IMR-90 (cell line): ENCODE results near the gene FMO5. TPM values are rescaled to one million over a fixed set of nuclear protein-coding genes. Genes with fewer than 3 reads are reported as not detected.

ENCODE experiments used
- ATAC-seq: fragments of 200-7000 bp; cut with Tn5 transposase; 2 replicates; pipeline ENCODE4 v1.9.1; 2020; ENCODE audit warnings: low read depth, mild to moderate bottlenecking, moderate library complexity
- BruUV-seq: library from RNA; stranded (reverse); fragments of 400-500 nt; replicated peaks from 2 replicates; lab custom pipeline; 2021; lab: Mats Ljungman, UMichigan
- CTCF ChIA-PET: fragments of 300-600 bp; formaldehyde crosslinking; extraction: SDS; loops from one replicate; lab custom pipeline; 2021; ENCODE audit warnings: antibody characterized with exemption; lab: Yijun Ruan, JAX
- POLR2A ChIA-PET: fragments of 300-600 bp; sonication (Branson Sonifier 250); formaldehyde crosslinking; loops from one replicate; lab custom pipeline; 2022; ENCODE audit warnings: antibody characterized with exemption; ENCODE audit not compliant: unreplicated experiment; lab: Charles Lee
- DNase-seq: peaks from one replicate; pipeline ENCODE4 v3.0.0; 2013
- H2AFZ ChIP-seq: replicated peaks from 2 replicates; pipeline ENCODE3; 2013; ENCODE audit warnings: low read length, mild to moderate bottlenecking; ENCODE audit not compliant: poor library complexity
- H2AK5ac ChIP-seq: 2 replicates; pipeline ENCODE4 v1.6.1; 2013; ENCODE audit warnings: low read depth, low read length, inconsistent platforms
- H2AK9ac ChIP-seq: replicated peaks from 2 replicates; pipeline ENCODE3; 2013; ENCODE audit warnings: mild to moderate bottlenecking, low read depth, low read length, moderate library complexity; ENCODE audit not compliant: poor library complexity
- H2BK120ac ChIP-seq: 2 replicates; pipeline ENCODE4 v1.6.1; 2013; ENCODE audit warnings: low read depth, low read length, inconsistent platforms
- H2BK15ac ChIP-seq: 3 replicates; pipeline ENCODE4 v1.6.1; 2013; ENCODE audit warnings: low read depth, low read length, inconsistent platforms
- H2BK20ac ChIP-seq: 2 replicates; pipeline ENCODE4 v1.6.1; 2013; ENCODE audit warnings: low read depth, mild to moderate bottlenecking, inconsistent platforms, low read length, moderate library complexity
- H2BK5ac ChIP-seq: 2 replicates; pipeline ENCODE4 v1.6.1; 2013; ENCODE audit warnings: mild to moderate bottlenecking, low read depth, low read length, inconsistent platforms; ENCODE audit not compliant: poor library complexity, severe bottlenecking
- H3K14ac ChIP-seq: replicated peaks from 2 replicates; pipeline ENCODE4 v1.6.1; 2013; ENCODE audit warnings: low read depth, low read length, inconsistent platforms
- H3K18ac ChIP-seq: 2 replicates; pipeline ENCODE4 v1.6.1; 2013; ENCODE audit warnings: low read depth, low read length, control low read depth
- H3K23ac ChIP-seq: 2 replicates; pipeline ENCODE4 v1.6.1; 2013; ENCODE audit warnings: low read depth, low read length, inconsistent platforms
- H3K27ac ChIP-seq: 2 replicates; pipeline ENCODE4 v1.5.1; 2013; ENCODE audit warnings: mild to moderate bottlenecking, control low read depth, low read length; ENCODE audit not compliant: insufficient read depth
- H3K27me3 ChIP-seq: 2 replicates; pipeline ENCODE4 v1.6.1; 2013; ENCODE audit warnings: low read length; ENCODE audit not compliant: control insufficient read depth, insufficient read depth
- H3K36me3 ChIP-seq: 2 replicates; pipeline ENCODE4 v1.6.1; 2013; ENCODE audit warnings: low read length, mixed read lengths; ENCODE audit not compliant: control insufficient read depth, insufficient read depth
- H3K4ac ChIP-seq: 2 replicates; pipeline ENCODE4 v1.6.1; 2013; ENCODE audit warnings: low read depth, low read length, inconsistent platforms
- H3K4me1 ChIP-seq: 2 replicates; pipeline ENCODE4 v1.6.1; 2013; ENCODE audit warnings: low read length, mixed read lengths; ENCODE audit not compliant: control insufficient read depth, insufficient read depth
- H3K4me2 ChIP-seq: 2 replicates; pipeline ENCODE4 v1.6.1; 2013; ENCODE audit warnings: low read depth, mild to moderate bottlenecking, control low read depth, low read length, moderate library complexity
- H3K4me3 ChIP-seq: 2 replicates; pipeline ENCODE4 v1.5.1; 2013; ENCODE audit warnings: low read depth, mild to moderate bottlenecking, control low read depth, low read length, moderate library complexity; ENCODE audit not compliant: insufficient read depth
- H3K56ac ChIP-seq: 2 replicates; pipeline ENCODE4 v1.6.1; 2013; ENCODE audit warnings: low read length, inconsistent platforms; ENCODE audit not compliant: insufficient read depth; ENCODE audit errors: extremely low read depth
- H3K79me1 ChIP-seq, 2 experiments: 2 replicates each; pipeline ENCODE4 v1.6.1; 2013; ENCODE audit warnings: low read length in 2 of 2, inconsistent platforms in 1 of 2, low read depth in 1 of 2
- H3K9ac ChIP-seq: 2 replicates; pipeline ENCODE4 v1.6.1; 2013; ENCODE audit warnings: low read depth, low read length, control low read depth
- H3K9me1 ChIP-seq: 2 replicates; pipeline ENCODE4 v1.6.1; 2013; ENCODE audit warnings: low read length, inconsistent platforms; ENCODE audit not compliant: insufficient read depth
- H3K9me3 ChIP-seq: 2 replicates; pipeline ENCODE4 v1.6.1; 2013; ENCODE audit warnings: low read length; ENCODE audit not compliant: control insufficient read depth, insufficient read depth
- H4K20me1 ChIP-seq: 2 replicates; pipeline ENCODE4 v1.6.1; 2013; ENCODE audit warnings: low read length, inconsistent platforms; ENCODE audit not compliant: insufficient read depth
- H4K5ac ChIP-seq: 2 replicates; pipeline ENCODE4 v1.6.1; 2013; ENCODE audit warnings: mild to moderate bottlenecking, low read depth, low read length, control low read depth
- H4K8ac ChIP-seq, 2 experiments: 2 replicates each; pipeline ENCODE4 v1.6.1; 2013; ENCODE audit warnings: low read depth in 2 of 2, low read length in 2 of 2, control low read depth in 1 of 2, inconsistent platforms in 1 of 2
- H4K91ac ChIP-seq: 2 replicates; pipeline ENCODE4 v1.6.1; 2013; ENCODE audit warnings: low read depth, low read length, inconsistent platforms; ENCODE audit not compliant: insufficient read depth
- BHLHE40 ChIP-seq: fragments of 150-350 bp; IDR thresholded peaks from 2 replicates; pipeline ENCODE4 v1.6.1; 2016; ENCODE audit warnings: mild to moderate bottlenecking, low read depth, low read length
- CHD1 ChIP-seq: IDR thresholded peaks from 2 replicates; pipeline ENCODE4 v1.6.1; 2012; ENCODE audit warnings: low read depth, low read length, improper control_type of control experiment
- CTCF ChIP-seq: conservative IDR thresholded peaks from 2 replicates; pipeline ENCODE4 v1.5.1; 2012; ENCODE audit warnings: mild to moderate bottlenecking, low read depth, low read length, improper control_type of control experiment
- ELK1 ChIP-seq: fragments of 150-350 bp; IDR thresholded peaks from 2 replicates; pipeline ENCODE4 v1.6.1; 2016; ENCODE audit warnings: low read depth, mild to moderate bottlenecking, low read length, moderate library complexity, borderline replicate concordance
- FOS ChIP-seq: fragments of 150-350 bp; IDR thresholded peaks from 2 replicates; pipeline ENCODE4 v1.6.1; 2016; ENCODE audit warnings: low read depth, low read length
- MAFK ChIP-seq: IDR thresholded peaks from 2 replicates; pipeline ENCODE4 v1.6.1; 2012; ENCODE audit warnings: low read depth, low read length, improper control_type of control experiment
- MAZ ChIP-seq: IDR thresholded peaks from 2 replicates; pipeline ENCODE4 v1.6.1; 2012; ENCODE audit warnings: low read depth, mild to moderate bottlenecking, low read length, improper control_type of control experiment, moderate library complexity, borderline replicate concordance
- NFE2L2 ChIP-seq: fragments of 150-350 bp; IDR thresholded peaks from 2 replicates; pipeline ENCODE4 v1.6.1; 2016; ENCODE audit warnings: low read depth, mild to moderate bottlenecking, low read length
- POLR2A ChIP-seq: IDR thresholded peaks from 2 replicates; pipeline ENCODE4 v1.6.1; 2012; ENCODE audit warnings: mild to moderate bottlenecking, low read depth, low read length
- RAD21 ChIP-seq: IDR thresholded peaks from 2 replicates; pipeline ENCODE4 v1.6.1; 2012; ENCODE audit warnings: low read length, improper control_type of control experiment
- RFX5 ChIP-seq: IDR thresholded peaks from 2 replicates; pipeline ENCODE4 v1.8.0; 2012; ENCODE audit warnings: low read depth, mild to moderate bottlenecking, low read length, moderate library complexity
- SMC3 ChIP-seq: fragments of 150-350 bp; IDR thresholded peaks from 2 replicates; pipeline ENCODE4 v1.6.1; 2016; ENCODE audit warnings: low read depth, mild to moderate bottlenecking, antibody characterized with exemption, low read length, moderate library complexity
- USF2 ChIP-seq: fragments of 150-350 bp; IDR thresholded peaks from 2 replicates; pipeline ENCODE4 v1.6.1; 2017; ENCODE audit warnings: mild to moderate bottlenecking, antibody characterized with exemption, low read length, low read depth
- WGBS, 2 experiments: methylation state at CpG; one replicate each; pipeline versions ENCODE4 v1.1.5 to v1.1.7; 2013; ENCODE audit warnings: missing lambda C conversion rate in 2 of 2; ENCODE audit not compliant: insufficient read length in 1 of 2; ENCODE audit errors: extremely low coverage in 2 of 2; 5-methylcytosine and 5-hydroxymethylcytosine counted together
- dilution Hi-C: fragments of 300-500 bp; cut with HindIII; formaldehyde crosslinking; loops from one replicate; pipeline ENCODE4 v1.14.3; 2018; ENCODE audit warnings: low sequenced_read_pairs; ENCODE audit not compliant: unreplicated experiment
- in situ Hi-C: fragments of 300-500 bp; cut with MboI; formaldehyde crosslinking; loops from 3 replicates; pipeline ENCODE4 v1.14.3; 2019; ENCODE audit warnings: low sequenced_read_pairs, inconsistent platforms, mixed read lengths
- intact Hi-C: fragments of 100-400 bp; cut with micrococcal nuclease; formaldehyde crosslinking; loops from 2 replicates; pipeline ENCODE4 v1.10.0; 2022
- polyA plus RNA-seq, 3 experiments: library from polyadenylated mRNA; depleted of rRNA; stranded (reverse); fragments of >200 nt; gene quantifications; 2 replicates each; pipeline ENCODE4 v1.2.3, GENCODE V29; 2012; ENCODE audit warnings: low replicate concordance in 1 of 3
- total RNA-seq: library from RNA; depleted of rRNA; stranded (reverse); fragments of >200 nt; gene quantifications from 2 replicates; pipeline ENCODE4 v1.2.3, GENCODE V29; 2012

The FMO5 gene
- total and polyA plus RNA-seq, 2 of the 4 experiments (the other 2 are of a cell fraction) = 0.36 to 0.51 TPM

DNA sequence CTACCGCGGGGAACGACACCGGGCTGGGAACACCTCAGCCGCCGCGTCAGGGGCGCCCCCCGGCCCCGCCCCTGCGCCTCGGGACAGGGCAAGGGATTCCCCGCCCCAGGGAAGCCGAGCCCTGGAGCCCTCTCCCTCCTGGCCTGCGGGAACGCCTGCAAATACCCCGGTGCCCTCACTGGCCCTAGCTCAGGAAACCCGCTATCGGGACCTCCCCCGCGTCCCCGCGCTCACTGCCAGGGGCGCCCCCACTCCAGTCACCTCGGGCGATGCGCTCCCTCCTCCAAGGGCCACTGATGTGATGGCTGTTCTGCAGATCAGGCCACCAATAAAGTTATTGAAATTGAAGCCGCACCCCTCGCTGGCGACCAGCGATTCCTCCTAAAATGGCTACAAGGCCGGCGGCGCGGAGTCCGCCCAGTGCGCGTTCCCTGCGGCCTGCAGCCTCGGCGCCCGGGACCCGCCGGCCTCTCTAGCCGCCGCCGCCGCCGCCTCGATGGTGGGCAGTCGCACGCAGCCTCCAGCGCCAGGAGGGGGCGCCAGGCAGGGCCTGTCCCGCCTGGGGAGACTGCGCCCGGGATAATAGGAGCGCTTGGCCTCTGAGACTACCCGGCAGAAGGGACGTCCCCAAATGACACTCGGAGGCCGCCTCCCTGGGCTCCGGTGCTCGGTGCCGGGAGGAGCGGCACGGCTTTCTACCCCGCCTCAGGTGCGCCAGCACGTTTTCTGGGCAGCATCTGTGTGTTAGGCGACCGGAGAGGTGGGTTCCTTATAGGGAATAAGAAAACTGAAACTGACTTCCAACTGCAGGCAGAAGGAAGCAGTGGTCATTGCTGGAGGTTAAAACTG, 52.7 kb downstream of the FMO5 start, which contains the start of gene PRKAB2:
Gene PRKAB2 (minus strand): TSS at position 303 of the 849 bp plus-strand sequence. CDS start 326 bp downstream, outside the sequence.
- no peaks in the 10 kb centered on the region for H3K36me3 ChIP-seq
- ATAC-seq (peak; percentile 93), DNase-seq (peak; percentile 97)
- peak within 1 kb of the TSS; percentile 37 for H2AK5ac ChIP-seq
- peak within 1 kb of the TSS; percentile 88 for H3K27ac ChIP-seq
- H3K9me1 ChIP-seq = peaks cover 5% of the 10 kb centered on the region; the same call in 1 of the 2 replicates
- intact Hi-C loops (loop anchor here (1.0 to 5.0 kb wide), 5 partner anchors 55 to 720 kb away; partner anchors contain the start of genes CHD1L and FMO5), in situ Hi-C loops (loop anchor here (5.0 kb wide), 1 partner anchor 75 kb away; no protein-coding TSS in a partner anchor), dilution Hi-C loops (no loop called here)
- H2AK9ac ChIP-seq = peak within 1 kb of the TSS; percentile 89
- H3K56ac ChIP-seq = peak within 1 kb of the TSS; percentile 86
- no peaks in the 10 kb centered on the region for H3K9me3 ChIP-seq
- peak within 1 kb of the TSS; percentile 87 for H3K9ac ChIP-seq
- peak within 1 kb of the TSS; percentile 87 for H2BK5ac ChIP-seq
- BruUV-seq = no TSS peak
- peak within 1 kb of the TSS; percentile 97 for H3K14ac ChIP-seq
- peak within 1 kb of the TSS; percentile 97 for H4K91ac ChIP-seq
- H2BK120ac ChIP-seq = peak within 1 kb of the TSS; percentile 84
- H2BK20ac ChIP-seq = no peak within 1 kb of the TSS
- peak within 1 kb of the TSS; percentile 82 for H4K5ac ChIP-seq
- H4K20me1 ChIP-seq = peaks cover 4% of the 10 kb centered on the region
- CTCF ChIA-PET = interaction anchor here (1.0 kb wide), 2 partner anchors 70 to 71 kb away, joined by 4 read pairs; partner anchors contain the start of gene CHD1L
- H4K8ac ChIP-seq = peak within 1 kb of the TSS; percentile 69 to 90
- peak within 1 kb of the TSS; percentile 91 for H3K23ac ChIP-seq
- peak within 1 kb of the TSS; percentile 93 for H3K4ac ChIP-seq
- POLR2A ChIA-PET = no interaction called here
- H3K4me2 ChIP-seq = peak within 1 kb of the TSS; percentile 90
- peak within 1 kb of the TSS; percentile 76 for H3K4me3 ChIP-seq
- peak within 1 kb of the TSS; percentile 78; the same call in 2 of the 3 replicates for H2BK15ac ChIP-seq
- peak within 1 kb of the TSS; percentile 99 for H2AFZ ChIP-seq
- peaks cover 24 to 41% of the 10 kb centered on the region in 2 experiments for H3K79me1 ChIP-seq
- peaks cover 6% of the 10 kb centered on the region for H3K4me1 ChIP-seq
- H3K18ac ChIP-seq = peak within 1 kb of the TSS; percentile 76
- no peaks in the 10 kb centered on the region for H3K27me3 ChIP-seq
- WGBS, 2 experiments = 0% methylated on average over 39 of the region's 72 CpGs; no CpG with 5 or more reads in 1 of the 2 experiments
- TF ChIP-seq SMC3 (peak; percentile 78), MAFK (no peak), RAD21 (peak; percentile 62), POLR2A (peak; percentile 66), NFE2L2 (no peak), ELK1 (no peak), CTCF (peak; percentile 92), BHLHE40 (peak; percentile 37; the same call in 1 of the 2 replicates), MAZ (peak; percentile 81; the same call in 1 of the 2 replicates), USF2 (no peak), CHD1 (no peak; the same call in 1 of the 2 replicates), FOS (no peak), RFX5 (no peak)
